ENCODE measurements around the gene OTX2.

The OTX2 gene

DNA sequence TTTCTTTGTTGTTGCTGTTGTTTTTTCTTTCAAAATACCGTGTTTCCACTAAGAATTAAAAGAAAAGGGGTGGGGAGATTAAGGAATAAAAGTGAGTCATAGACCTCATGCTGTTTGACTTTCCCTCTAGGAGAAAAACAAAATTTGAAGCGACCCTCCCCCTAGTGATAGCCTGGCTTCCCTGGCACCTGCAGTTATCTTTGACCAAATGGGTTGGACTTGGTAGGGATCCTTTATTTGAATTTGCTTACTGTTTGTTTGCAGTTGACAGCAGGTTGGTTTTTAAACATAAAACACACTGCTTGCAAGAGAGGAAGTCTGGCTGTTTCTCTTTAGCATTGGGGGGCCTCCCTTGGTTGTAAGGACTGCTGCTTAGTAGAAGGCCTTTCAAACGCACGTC, 14.0 kb downstream of the OTX2 start:
- DNase-seq (ENCODE audit: low spot score): no peak

DNA sequence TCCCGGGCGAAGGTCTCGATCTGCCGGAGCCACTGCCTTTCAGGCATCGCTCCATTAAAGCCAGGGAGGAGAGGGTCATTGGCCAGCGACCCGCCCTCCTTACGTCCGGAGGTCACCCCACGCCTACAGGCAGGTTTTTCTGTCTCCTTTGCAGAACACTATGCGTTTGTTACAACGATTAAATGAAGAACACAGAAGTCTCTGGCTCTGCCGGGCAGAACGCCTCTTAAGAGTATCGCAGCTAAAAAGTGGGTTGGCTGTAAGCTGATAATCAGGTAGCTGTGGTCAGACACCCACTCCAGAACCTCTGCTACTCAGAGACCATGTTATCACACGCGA, 15.0 kb downstream of the OTX2 start:
- no peak for DNase-seq (ENCODE audit: low spot score)

DNA sequence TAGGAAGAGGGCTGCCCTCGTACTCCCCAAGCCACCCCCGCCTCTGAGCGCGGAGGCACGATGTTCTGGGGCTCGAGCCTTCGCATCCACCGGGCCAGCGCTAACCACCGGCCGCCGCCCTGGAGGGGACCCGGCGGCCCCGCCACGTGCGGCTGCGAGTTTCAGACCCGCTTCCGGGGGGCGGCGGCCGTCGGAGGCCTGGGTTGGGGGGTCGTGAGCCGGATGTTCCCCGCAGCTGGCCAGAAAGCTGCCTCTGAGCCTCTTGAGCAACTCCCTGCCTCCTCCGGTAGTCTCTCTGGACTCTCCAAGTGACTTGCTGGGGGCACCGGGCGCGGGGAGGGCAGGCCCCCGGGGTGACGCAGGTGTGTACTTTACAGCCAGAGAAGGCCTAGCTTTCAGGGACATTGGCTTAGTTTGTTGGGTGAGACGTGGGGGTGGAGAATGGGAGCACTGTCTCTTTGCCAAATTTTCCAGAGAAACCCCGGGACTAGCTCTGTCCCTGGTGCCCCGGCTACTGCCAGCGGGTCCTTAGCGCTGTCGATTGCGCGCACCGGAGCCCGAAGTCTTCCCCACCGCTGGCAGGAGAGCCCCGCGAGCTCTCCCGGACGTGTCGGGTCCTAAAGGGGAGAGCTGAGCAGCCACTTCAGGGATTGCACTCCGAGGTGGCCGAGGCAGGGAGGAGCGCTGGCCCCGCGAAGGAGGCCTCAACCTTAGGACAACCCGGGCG, 15.6 kb downstream of the OTX2 start:
- peak; percentile 68 for DNase-seq (ENCODE audit: low spot score)

DNA sequence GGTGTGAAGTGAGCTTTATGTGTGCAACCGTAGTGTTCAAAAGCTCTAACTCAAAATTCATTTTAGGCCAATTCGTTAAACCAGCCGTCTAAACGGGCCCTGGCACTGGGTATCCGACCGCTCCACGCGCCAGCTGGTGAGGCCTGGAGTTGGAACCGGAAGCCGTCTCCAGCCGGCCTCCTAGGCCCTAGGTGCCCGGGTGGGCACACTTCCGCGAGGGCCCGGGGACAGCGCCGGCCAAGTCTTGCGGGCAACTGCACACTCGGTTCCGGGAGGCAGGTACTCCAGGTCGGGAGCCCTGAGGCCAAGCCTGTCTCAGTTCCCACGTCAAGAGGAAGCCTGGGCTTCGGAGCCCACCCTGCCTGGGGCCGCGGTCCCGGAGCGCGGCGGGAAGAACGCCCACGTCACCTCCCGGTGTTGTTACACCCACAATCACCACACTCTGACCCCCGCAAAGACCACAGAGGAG, 16.2 kb downstream of the OTX2 start:
- peak; percentile 84 for DNase-seq (ENCODE audit: low spot score)

DNA sequence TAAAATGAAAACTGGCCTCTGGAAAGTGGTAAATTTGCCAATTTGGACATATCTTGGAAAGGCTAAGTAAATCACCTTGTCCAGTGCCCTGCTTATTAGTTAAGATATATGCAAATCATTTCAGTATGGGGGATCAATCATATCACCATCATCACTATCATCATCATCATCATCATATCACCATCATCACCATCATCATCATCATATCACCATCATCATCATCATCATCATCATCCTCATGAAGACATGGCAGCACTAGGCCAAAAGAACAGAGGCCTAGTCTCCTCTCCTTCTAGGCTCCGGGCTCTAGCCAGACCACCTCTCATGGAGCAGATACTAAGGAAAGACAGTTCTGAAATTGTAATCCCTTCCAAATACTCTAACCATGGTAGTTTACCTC, 20.3 kb downstream of the OTX2 start:
- DNase-seq (ENCODE audit: low spot score): no peak

DNA sequence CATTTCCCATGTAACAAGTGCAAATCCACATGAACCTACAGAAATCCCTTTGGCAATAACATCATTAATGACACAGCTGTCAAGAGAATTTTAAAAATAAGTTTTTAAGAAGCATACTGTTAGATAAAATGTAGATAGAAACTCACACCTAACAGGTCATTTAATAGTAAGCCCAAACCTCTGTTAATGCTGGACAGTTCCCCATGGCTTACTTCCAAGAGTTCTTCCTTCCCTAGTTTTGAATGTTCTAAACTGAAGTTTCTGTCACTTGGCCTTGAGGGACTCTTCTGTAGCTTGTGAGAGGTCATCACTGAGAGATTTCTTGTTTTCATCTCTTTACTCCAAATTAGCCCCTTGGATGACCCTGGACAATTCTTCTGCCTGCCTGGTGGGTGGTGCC, 22.7 kb downstream of the OTX2 start:
- no peak for DNase-seq (ENCODE audit: low spot score)

DNA sequence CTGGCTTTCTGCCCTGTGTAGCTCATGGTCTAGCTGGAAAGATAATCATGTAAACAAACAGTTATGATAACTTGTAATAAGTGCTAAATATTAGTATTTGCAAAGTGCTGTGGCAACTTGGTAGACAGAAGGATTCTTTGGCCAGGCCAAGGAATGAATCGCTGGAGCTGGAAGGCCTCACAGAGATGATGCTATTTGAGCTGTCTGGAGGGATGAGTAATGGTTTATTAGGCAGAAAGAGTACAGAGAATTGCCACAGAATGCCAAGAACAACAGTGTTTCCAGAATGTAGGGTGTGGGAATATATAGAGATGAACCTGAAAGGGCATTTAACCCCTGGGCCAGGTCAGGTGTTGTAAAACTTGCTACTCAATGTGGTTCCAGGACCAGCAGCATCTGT, 27.6 kb downstream of the OTX2 start:
- no peak for DNase-seq (ENCODE audit: low spot score)

DNA sequence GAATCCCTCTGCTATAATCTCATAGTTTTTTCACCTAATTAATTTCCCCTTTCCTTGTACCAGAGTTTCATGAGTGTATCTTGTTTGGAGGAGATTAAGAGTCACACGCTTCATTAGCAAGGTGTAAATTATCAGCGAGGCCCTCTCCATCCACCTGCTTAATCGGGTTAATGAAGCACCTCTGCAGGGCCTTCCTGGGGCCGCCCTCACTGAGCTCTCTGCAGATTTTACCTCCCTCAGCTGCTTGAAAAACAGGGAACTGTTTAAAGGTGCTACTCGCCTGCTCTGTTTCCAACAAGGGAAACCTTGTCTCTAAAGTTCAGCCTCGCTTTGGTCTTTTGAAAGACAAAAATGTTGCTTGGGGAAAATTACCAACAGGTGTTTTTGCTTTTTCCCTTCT, 35.8 kb downstream of the OTX2 start:
- DNase-seq (ENCODE audit: low spot score): no peak

DNA sequence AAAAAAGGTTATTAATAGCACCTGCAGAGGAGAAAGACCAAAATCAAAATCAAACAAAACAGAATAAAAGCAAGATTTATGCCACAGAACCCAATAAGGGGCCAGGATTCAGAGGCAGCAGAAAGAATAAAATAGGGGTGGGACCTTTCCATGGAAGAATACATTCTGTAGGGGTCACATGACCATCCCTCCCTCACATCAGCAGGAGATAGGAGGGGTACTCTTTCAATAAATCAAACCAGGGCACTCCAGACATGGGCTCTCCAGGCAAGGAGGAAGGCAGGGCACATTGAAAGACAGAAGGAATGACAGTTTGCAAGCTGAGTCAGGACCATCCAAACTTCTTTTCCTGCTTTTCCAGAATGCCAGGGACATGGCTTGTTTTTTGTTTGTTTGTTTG, 39.8 kb downstream of the OTX2 start:
- no peak for DNase-seq (ENCODE audit: low spot score)

DNA sequence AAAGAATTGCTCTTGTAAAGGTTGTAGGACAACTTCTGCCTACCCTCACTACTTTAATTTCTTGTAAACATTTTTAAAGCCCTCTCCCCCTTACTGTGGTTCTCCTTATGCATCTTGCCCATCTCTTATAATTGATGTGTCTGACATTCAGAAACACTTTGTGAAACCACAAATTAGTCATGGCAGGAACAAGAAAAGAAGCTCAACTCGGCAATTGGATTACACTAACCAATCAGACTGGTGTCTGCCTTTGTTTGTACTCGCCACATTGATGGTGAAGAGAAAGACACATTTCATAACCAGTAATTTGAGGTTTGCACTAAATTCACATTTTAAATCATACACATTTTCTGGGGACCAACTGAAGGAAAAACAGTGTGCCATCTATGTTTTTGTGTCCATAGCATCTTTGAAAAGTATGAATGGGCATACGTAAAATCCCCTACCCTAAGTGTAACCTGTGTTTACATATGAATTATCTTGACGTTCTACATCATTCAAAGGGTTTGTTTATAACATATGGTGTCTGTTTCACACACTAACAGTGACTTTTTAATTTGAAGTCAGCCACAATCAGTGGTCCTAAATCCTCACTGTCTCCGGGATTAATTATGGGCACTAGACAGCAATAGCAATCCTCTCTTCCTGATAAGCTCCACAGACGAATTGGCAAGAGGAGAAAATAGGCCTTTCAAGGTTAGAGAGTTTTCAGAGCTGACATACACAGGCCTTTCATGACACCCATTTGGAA, 49.9 kb downstream of the OTX2 start:
- no peak for DNase-seq (ENCODE audit: low spot score)

DNA sequence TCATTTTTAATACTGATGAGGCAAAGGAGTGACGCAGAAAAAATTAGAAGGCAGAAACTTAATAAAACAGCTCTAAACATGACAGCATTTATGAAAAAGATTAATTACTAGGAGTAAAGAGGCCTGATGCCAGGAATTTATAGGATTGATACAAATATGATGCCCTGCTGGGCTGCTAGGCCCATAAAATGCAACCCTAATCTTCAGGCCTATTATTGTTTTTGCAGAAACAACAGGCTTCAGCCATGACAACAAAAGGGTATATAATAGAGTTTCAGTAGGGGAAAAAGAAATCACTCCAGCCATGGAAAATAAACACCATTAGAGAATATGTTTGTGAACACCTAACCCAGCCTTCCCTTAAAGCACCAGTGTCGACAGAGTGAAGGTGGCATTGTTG, 50.6 kb downstream of the OTX2 start:
- no peak for DNase-seq (ENCODE audit: low spot score)

DNA sequence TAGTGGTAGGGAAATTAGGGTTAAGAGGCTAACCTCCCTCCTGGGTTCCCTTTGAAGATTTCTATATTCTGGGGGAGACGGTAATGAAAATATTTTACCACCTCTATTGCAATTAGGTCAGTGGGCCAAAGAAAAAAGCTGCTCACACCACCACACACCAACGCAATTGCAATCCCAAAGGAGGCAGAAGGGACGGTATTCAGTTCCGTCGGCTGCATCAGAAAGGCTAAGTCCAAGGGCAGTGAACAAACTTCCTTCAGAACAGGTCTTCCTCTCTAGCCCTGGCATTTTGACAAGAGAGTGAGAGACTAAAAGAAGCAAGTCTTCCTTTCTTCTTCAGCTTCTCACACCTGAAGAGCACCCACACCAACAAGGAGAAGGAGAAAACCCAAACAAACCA, 51.2 kb downstream of the OTX2 start:
- no peak for DNase-seq (ENCODE audit: low spot score)

DNA sequence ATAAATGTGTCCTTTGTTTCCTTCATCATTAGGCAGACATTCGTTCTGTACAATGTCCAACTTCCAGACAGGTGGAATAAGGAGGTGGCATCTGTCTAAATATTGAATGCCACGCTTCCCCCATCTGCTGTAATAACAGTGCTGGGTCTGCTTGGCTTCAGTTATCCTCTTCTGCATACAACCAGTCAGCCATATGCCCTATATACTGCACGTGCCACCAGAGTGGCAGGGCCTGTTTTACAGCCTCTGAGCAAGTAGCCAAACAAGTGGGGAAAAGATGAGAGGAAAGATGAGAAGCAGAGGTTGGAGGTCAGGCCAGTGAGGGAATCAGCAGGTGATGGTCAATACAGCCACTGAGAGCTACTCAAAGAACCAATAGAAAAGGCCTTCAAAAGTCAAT, 55.4 kb downstream of the OTX2 start:
- DNase-seq (ENCODE audit: low spot score): no peak

DNA sequence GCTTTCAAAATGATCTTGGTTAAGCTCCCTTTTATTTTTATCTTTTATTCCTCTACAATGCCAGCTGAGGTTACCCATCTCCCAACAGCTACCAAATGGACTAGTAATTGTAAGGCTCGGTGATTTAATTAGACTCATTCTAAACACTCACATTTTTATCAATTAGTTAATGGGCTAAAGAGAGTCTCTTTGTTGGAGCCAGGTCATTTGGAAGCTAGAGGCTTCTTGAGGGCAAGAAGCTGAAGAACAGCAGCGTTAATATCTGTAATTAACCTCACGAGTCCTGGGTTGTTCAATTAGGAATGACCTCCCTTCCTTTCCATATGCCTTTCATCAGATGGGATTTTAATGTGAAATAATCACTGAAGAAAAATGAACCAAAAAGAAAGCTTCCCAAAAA, 56.9 kb downstream of the OTX2 start:
- DNase-seq (ENCODE audit: low spot score): no peak

DNA sequence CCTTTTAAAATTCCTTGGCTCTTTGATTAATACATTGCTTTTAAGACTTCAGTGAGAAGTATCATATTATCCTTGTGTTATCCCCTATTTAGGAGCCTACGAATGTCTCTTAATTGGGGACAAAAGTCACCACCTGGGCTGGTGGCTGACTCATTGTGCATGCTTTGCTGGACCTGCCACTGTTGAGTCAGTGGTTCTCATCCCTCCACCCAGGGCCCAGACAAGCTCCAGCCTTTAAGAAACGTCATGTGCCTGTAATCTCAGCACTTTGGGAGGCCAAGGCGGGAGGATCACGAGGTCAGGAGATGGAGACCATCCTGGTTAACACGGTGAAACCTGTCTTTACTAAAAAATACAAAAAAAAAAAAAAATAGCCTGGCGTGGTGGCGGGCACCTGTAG, 57.9 kb downstream of the OTX2 start:
- no peak for DNase-seq (ENCODE audit: low spot score)

DNA sequence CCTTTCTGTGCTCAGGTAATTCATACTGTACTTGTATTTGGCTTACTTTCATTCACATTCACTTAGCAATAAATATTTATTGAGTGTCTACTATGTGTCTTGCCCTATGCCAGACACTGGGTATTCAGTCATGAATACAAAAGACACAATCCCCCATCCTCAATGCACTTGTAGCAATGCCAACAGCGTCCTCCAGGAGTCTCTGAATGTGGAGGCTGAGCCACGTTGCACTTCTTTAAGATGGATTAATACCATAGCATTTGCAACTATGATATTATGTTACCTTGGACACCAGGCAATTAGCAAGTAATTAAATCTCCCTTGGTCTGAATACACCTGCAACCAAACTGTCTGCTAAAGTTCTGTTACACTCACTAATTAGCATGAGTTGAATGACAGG, 58.8 kb downstream of the OTX2 start:
- DNase-seq (ENCODE audit: low spot score): peak; percentile 40

All from iPS-NIHi11 (cell line).